ENCODE results near the gene CST5. TPM values are rescaled to one million over a fixed set of nuclear protein-coding genes. Genes with fewer than 3 reads are reported as not detected.

Gene CST5
- total and polyA plus RNA-seq, 2 donors (not counting 3 experiments of a cell fraction or from before 2014, with no cell fraction given): not detected

DNA sequence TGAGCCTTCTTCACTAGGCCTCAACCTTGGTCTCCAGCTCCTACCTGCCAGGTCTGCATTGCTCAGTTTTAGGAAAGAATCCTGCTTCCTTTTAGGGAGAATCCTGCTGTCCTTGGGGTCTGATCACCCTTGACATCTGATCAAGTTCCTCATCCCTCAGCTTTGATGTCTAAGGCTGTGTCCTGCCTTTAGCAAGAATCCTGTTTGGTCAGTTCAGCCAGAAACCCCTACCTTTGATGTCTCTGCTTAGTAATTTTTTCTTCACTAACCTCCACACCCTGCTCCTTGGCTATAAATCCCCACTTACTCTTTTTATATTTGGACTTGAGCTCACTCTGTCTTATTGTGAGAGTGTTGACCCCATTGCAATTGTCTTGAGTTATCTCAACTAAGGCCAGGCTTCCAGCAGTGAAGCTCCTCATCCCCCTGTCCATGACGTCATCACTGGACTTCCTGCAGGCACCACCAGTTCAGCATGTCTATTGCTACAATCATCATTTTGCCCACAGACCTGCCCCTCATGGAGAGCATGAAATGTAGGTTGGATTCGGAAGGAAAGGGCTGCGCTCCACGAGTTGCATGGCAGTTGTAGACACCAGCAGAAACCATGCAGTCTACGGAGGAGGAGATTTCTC lies 4.7 kb upstream of the CST5 start:
- no TSS peak for BruUV-seq (replicated peaks)
- Histone ChIP-seq H3K4me2 (ENCODE audit: insufficient read depth, low read length) (no peak overlapping the region), H3K9ac (replicated peaks; ENCODE audit: extremely low read depth, insufficient read depth, low read length) (no peak overlapping the region), H3K9me3 (replicated peaks; ENCODE audit: control insufficient read depth, insufficient read depth, low read length) (no peaks in the 10 kb centered on the region), H3K27me3 (ENCODE audit: control insufficient read depth in 2 of 2, insufficient read depth in 2 of 2, low read length in 2 of 2) (no peaks in the 10 kb centered on the region), H2AFZ (ENCODE audit: low read depth, low read length) (no peak overlapping the region), H3K4me1 (ENCODE audit: control insufficient read depth, extremely low read depth, insufficient read depth, low read length) (no peaks in the 10 kb centered on the region), H3K4me3 (replicated peaks in 1 of 3; ENCODE audit: insufficient read depth in 1 of 3, low read depth in 1 of 3, low read length in 3 of 3) (no peak overlapping the region), H3K27ac (ENCODE audit: insufficient read depth, low read depth, low read length) (no peak overlapping the region), H3K9me1 (replicated peaks; ENCODE audit: control insufficient read depth, extremely low read depth, insufficient read depth, low read length) (no peaks in the 10 kb centered on the region), H4K20me1 (replicated peaks; ENCODE audit: control insufficient read depth, extremely low read depth, insufficient read depth, low read length) (no peaks in the 10 kb centered on the region), H3K79me2 (ENCODE audit: control insufficient read depth, insufficient read depth, low read length) (no peaks in the 10 kb centered on the region), H3K36me3 (ENCODE audit: control insufficient read depth in 2 of 2, extremely low read depth in 1 of 2, insufficient read depth in 2 of 2, low read length in 2 of 2) (no peaks in the 10 kb centered on the region)
- ChIA-PET CTCF (no interaction called here), POLR2A (no interaction called here)
- dilution Hi-C loops (cut with MboI; ENCODE audit: extremely low pct_ligation_motif_present, low sequenced_read_pairs) (no loop called here), intact Hi-C loops (cut with micrococcal nuclease) (loop anchor here (10.0 kb wide), 2 partner anchors 111 to 139 kb away; no protein-coding TSS in a partner anchor)
- TF ChIP-seq GATA2 (IDR thresholded peaks at IDR 0.05; ENCODE audit: insufficient read depth, insufficient read length, low read depth, low read length): no peak
- TF ChIP-seq EZH2 (IDR thresholded peaks at IDR 0.05; ENCODE audit: borderline replicate concordance, low read depth, low read length, severe bottlenecking): no peak
- TF ChIP-seq MYC (IDR thresholded peaks at IDR 0.05; ENCODE audit: low read depth, low read length): no peak
- no peak for TF ChIP-seq POLR2A (IDR thresholded peaks at IDR 0.05; ENCODE audit: low read depth, low read length)
- TF ChIP-seq JUN (IDR thresholded peaks at IDR 0.05; ENCODE audit: borderline replicate concordance, insufficient read depth, insufficient read length, low read depth): no peak
- FAIRE-seq: no peak
- no peak for DNase-seq (ENCODE audit: low read depth, low spot score)

DNA sequence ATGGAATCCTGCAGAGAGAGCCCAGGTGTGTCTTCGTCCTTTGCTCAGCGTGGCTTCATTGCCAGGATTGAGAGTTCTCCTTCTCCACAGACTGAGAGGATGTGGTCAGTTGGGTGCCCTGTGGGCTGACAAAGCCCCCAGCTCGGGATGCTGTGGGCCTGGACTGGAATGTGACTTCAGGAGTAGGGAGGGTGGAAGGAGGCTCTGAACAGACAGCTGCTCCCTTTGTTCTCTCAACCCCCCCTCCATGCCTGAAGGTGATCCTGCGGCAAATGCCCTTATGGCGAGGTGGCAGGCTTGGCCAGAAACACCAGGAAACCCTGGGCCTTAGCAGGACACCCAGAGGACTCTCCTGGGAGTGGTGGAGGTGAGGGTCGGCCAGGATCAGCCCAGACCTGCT lies 1.8 kb upstream of the CST5 start:
- Histone ChIP-seq H3K27me3 (ENCODE audit: control insufficient read depth in 2 of 2, insufficient read depth in 2 of 2, low read length in 2 of 2) (no peaks in the 10 kb centered on the region), H3K79me2 (ENCODE audit: control insufficient read depth, insufficient read depth, low read length) (no peaks in the 10 kb centered on the region), H3K9ac (replicated peaks; ENCODE audit: extremely low read depth, insufficient read depth, low read length) (no peak overlapping the region), H3K9me1 (replicated peaks; ENCODE audit: control insufficient read depth, extremely low read depth, insufficient read depth, low read length) (no peaks in the 10 kb centered on the region), H4K20me1 (replicated peaks; ENCODE audit: control insufficient read depth, extremely low read depth, insufficient read depth, low read length) (no peaks in the 10 kb centered on the region), H3K4me3 (replicated peaks in 1 of 3; ENCODE audit: insufficient read depth in 1 of 3, low read depth in 1 of 3, low read length in 3 of 3) (no peak overlapping the region), H2AFZ (ENCODE audit: low read depth, low read length) (no peak overlapping the region), H3K27ac (ENCODE audit: insufficient read depth, low read depth, low read length) (no peak overlapping the region), H3K36me3 (ENCODE audit: control insufficient read depth in 2 of 2, extremely low read depth in 1 of 2, insufficient read depth in 2 of 2, low read length in 2 of 2) (no peaks in the 10 kb centered on the region), H3K9me3 (replicated peaks; ENCODE audit: control insufficient read depth, insufficient read depth, low read length) (no peaks in the 10 kb centered on the region), H3K4me2 (ENCODE audit: insufficient read depth, low read length) (no peak overlapping the region), H3K4me1 (ENCODE audit: control insufficient read depth, extremely low read depth, insufficient read depth, low read length) (no peaks in the 10 kb centered on the region)
- BruUV-seq (replicated peaks): no TSS peak
- DNase-seq (ENCODE audit: low read depth, low spot score) (no peak), FAIRE-seq (no peak)
- CTCF ChIA-PET: no interaction called here
- no peak for TF ChIP-seq FOS (IDR thresholded peaks at IDR 0.05; ENCODE audit: borderline replicate concordance, insufficient read depth, low read length)
- intact Hi-C loops (cut with micrococcal nuclease): loop anchor here (10.0 kb wide), 2 partner anchors 113 to 137 kb away; no protein-coding TSS in a partner anchor
- POLR2A ChIA-PET: no interaction called here
- dilution Hi-C loops (cut with MboI; ENCODE audit: extremely low pct_ligation_motif_present, low sequenced_read_pairs): no loop called here

Data from endothelial cell of umbilical vein (primary cell).